Caco-2 (cell line): ENCODE data around the gene SSBP1. TPM values are rescaled to one million over a fixed set of nuclear protein-coding genes. Genes with fewer than 3 reads are reported as not detected.
A peak's percentile ranks its signal among the peaks of the same experiment; 100 is the strongest.

ENCODE experiments used
- BruUV-seq: library from RNA; stranded (reverse); fragments of 400-500 nt; replicated peaks from 2 replicates; lab custom pipeline; 2021; lab: Mats Ljungman, UMichigan
- CTCF ChIA-PET: fragments of 300-600 bp; sonication (Branson Sonifier 250); formaldehyde crosslinking; loops from one replicate; lab custom pipeline; 2022; ENCODE audit warnings: antibody characterized with exemption; lab: Charles Lee
- POLR2A ChIA-PET: fragments of 300-600 bp; sonication (Branson Sonifier 250); formaldehyde crosslinking; loops from one replicate; lab custom pipeline; 2022; ENCODE audit warnings: antibody characterized with exemption; lab: Charles Lee
- DNase-seq, 2 experiments: peaks; one replicate each; pipeline versions ENCODE4 v3.0.0 to v3.0.0-alpha.2; 2020 to 2022
- H3K27me3 ChIP-seq: replicated peaks from 2 replicates; pipeline ENCODE4 v1.6.0; 2011; ENCODE audit warnings: low read length; ENCODE audit not compliant: control insufficient read depth, insufficient read depth
- H3K36me3 ChIP-seq: 2 replicates; pipeline ENCODE4 v1.5.1; 2011; ENCODE audit warnings: low read length; ENCODE audit not compliant: control insufficient read depth, insufficient read depth
- H3K4me1 ChIP-seq: fragments of 250-450 bp; sonication (Bioruptor Pico); 2 replicates; pipeline ENCODE4 v1.5.1; 2020; ENCODE audit warnings: mild to moderate bottlenecking
- H3K4me3 ChIP-seq: 2 replicates; pipeline ENCODE4 v1.5.1; 2011; ENCODE audit warnings: low read depth, mild to moderate bottlenecking, control low read depth, low read length
- H3K9me3 ChIP-seq: fragments of 250-450 bp; sonication (Bioruptor Pico); 2 replicates; pipeline ENCODE4 v1.5.1; 2020; ENCODE audit warnings: mild to moderate bottlenecking, moderate library complexity
- H3K27ac Mint-ChIP-seq: one replicate; pipeline ENCODE4 v1.8.0; 2022; ENCODE audit warnings: mixed read lengths; ENCODE audit not compliant: unreplicated experiment
- H3K27me3 Mint-ChIP-seq: one replicate; pipeline ENCODE4 v1.8.0; 2022; ENCODE audit warnings: mixed read lengths; ENCODE audit not compliant: insufficient read depth, unreplicated experiment
- H3K36me3 Mint-ChIP-seq: one replicate; pipeline ENCODE4 v1.8.0; 2022; ENCODE audit warnings: mild to moderate bottlenecking, mixed read lengths; ENCODE audit not compliant: insufficient read depth, unreplicated experiment
- H3K4me1 Mint-ChIP-seq: one replicate; pipeline ENCODE4 v1.8.0; 2022; ENCODE audit warnings: low read depth, mixed read lengths; ENCODE audit not compliant: unreplicated experiment
- H3K4me3 Mint-ChIP-seq: one replicate; pipeline ENCODE4 v1.8.0; 2022; ENCODE audit warnings: mild to moderate bottlenecking, moderate library complexity, mixed read lengths; ENCODE audit not compliant: unreplicated experiment
- H3K9me3 Mint-ChIP-seq: one replicate; pipeline ENCODE4 v1.8.0; 2022; ENCODE audit warnings: mixed read lengths; ENCODE audit not compliant: unreplicated experiment
- intact Hi-C: fragments of 100-400 bp; cut with micrococcal nuclease; formaldehyde crosslinking; loops from one replicate; pipeline ENCODE4 v1.10.0; 2022; ENCODE audit not compliant: unreplicated experiment
- total RNA-seq: library from RNA; stranded (reverse); gene quantifications from 2 replicates; pipeline ENCODE4 v1.2.3, GENCODE V29; 2022
- TF ChIP-seq, protein P1 (sequence below), 2 experiments: fragments of 200-600 bp in 1 of 2; IDR thresholded peaks; 1 replicate in 1 of 2; 2 replicates in 1 of 2; pipeline versions ENCODE4 v1.5.1 to v1.8.0; 2011 to 2022; ENCODE audit warnings: antibody characterized with exemption in 1 of 2, control low read depth in 1 of 2, inconsistent platforms in 1 of 2, low read depth in 1 of 2, low read length in 1 of 2, mild to moderate bottlenecking in 1 of 2, moderate library complexity in 1 of 2; ENCODE audit not compliant: insufficient read depth in 1 of 2, severe bottlenecking in 1 of 2, unreplicated experiment in 1 of 2

The SSBP1 gene
- total RNA-seq, 1 experiment from 2014 or later, result 199 TPM

DNA sequence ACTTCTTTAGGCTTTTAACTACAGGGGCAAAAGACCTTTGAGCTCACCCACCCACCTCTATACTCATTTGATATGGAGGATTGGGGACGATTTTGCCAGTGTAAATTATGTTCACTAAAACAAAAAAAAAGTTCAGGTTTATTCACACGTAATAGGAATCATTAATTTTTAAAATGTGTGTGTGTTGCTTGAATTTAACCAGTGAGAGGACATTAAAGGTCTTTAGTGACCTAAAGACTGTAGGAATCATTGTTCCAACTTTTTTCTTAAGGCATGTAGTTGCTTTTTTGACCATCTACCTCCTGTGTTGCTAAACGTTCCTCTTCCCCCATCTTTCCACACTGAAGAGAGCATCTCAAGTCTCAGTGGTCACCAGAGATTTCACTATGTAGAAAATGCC lies 1.1 kb downstream of the SSBP1 start:
- Mint-ChIP-seq H3K4me1 (peaks cover 24% of the 10 kb centered on the region), H3K4me3 (peak overlapping the region; percentile 87), H3K27me3 (no peaks in the 10 kb centered on the region), H3K27ac (peak overlapping the region; percentile 59), H3K36me3 (peaks cover 53% of the 10 kb centered on the region), H3K9me3 (no peaks in the 10 kb centered on the region)
- TF ChIP-seq, protein P1, sequence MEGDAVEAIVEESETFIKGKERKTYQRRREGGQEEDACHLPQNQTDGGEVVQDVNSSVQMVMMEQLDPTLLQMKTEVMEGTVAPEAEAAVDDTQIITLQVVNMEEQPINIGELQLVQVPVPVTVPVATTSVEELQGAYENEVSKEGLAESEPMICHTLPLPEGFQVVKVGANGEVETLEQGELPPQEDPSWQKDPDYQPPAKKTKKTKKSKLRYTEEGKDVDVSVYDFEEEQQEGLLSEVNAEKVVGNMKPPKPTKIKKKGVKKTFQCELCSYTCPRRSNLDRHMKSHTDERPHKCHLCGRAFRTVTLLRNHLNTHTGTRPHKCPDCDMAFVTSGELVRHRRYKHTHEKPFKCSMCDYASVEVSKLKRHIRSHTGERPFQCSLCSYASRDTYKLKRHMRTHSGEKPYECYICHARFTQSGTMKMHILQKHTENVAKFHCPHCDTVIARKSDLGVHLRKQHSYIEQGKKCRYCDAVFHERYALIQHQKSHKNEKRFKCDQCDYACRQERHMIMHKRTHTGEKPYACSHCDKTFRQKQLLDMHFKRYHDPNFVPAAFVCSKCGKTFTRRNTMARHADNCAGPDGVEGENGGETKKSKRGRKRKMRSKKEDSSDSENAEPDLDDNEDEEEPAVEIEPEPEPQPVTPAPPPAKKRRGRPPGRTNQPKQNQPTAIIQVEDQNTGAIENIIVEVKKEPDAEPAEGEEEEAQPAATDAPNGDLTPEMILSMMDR (IDR thresholded peaks at IDR 0.05; ENCODE audit: insufficient read depth in 1 of 2, low read depth in 1 of 2, low read length in 1 of 2, severe bottlenecking in 1 of 2, unreplicated experiment in 1 of 2), result no peak
- intact Hi-C loops, result loop anchor here (2.0 to 5.0 kb wide), 2 partner anchors 36 to 448 kb away; partner anchors contain the start of gene DENND11
- Histone ChIP-seq H3K4me3 (peak overlapping the region; percentile 87), H3K9me3 (no peaks in the 10 kb centered on the region), H3K4me1 (0 out of 2 replicates have a peak, but pooled peaks cover 5% of the 10 kb centered on the region), H3K27me3 (no peaks in the 10 kb centered on the region), H3K36me3 (peaks cover 3% of the 10 kb centered on the region)
- BruUV-seq, result no TSS peak
- ChIA-PET POLR2A (no interaction called here), CTCF (interaction anchor here (1.6 to 3.9 kb wide), 2 partner anchors 38 to 84 kb away, joined by 7 to 65 read pairs; no protein-coding TSS in a partner anchor)
- DNase-seq, result no peak

DNA sequence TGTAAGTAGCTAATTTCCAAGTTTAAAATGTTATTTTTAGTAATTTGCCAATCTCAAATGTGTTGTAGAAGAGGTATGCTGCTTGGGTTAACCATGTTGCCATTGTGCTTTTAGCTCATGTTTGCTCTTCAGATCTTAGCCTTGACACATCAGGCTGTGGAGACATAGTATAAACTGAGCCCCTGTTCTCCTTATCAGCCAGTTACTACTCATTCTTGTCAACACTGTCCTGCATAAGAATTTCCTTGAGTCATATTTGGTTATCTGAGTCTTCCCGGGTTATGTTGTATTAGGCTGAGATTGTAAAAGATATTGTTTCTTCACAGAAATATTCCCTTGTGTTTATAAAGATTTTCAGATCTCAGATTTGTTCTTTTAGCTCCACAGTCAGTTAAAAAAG lies 4.1 kb downstream of the SSBP1 start:
- ChIA-PET CTCF (interaction anchor here (1.0 kb wide), 1 partner anchor 44 kb away, joined by 5 read pairs; no protein-coding TSS in a partner anchor), POLR2A (no interaction called here)
- H3K9me3 Mint-ChIP-seq, result no peaks in the 10 kb centered on the region
- TF ChIP-seq, protein P1 (IDR thresholded peaks at IDR 0.05; ENCODE audit: insufficient read depth in 1 of 2, low read depth in 1 of 2, low read length in 1 of 2, severe bottlenecking in 1 of 2, unreplicated experiment in 1 of 2), result no peak
- DNase-seq, result no peak
- H3K4me1 Mint-ChIP-seq, result peaks cover 24% of the 10 kb centered on the region
- Histone ChIP-seq H3K4me1 (0 out of 2 replicates have a peak, but pooled peaks cover 5% of the 10 kb centered on the region), H3K9me3 (no peaks in the 10 kb centered on the region), H3K36me3 (peaks cover 5% of the 10 kb centered on the region), H3K4me3 (no peak overlapping the region), H3K27me3 (no peaks in the 10 kb centered on the region)
- H3K27ac Mint-ChIP-seq, result no peak overlapping the region
- H3K36me3 Mint-ChIP-seq, result peaks cover 74% of the 10 kb centered on the region
- H3K4me3 Mint-ChIP-seq, result no peak overlapping the region
- no peaks in the 10 kb centered on the region for H3K27me3 Mint-ChIP-seq
- intact Hi-C loops, result no loop called here
- no TSS peak for BruUV-seq

DNA sequence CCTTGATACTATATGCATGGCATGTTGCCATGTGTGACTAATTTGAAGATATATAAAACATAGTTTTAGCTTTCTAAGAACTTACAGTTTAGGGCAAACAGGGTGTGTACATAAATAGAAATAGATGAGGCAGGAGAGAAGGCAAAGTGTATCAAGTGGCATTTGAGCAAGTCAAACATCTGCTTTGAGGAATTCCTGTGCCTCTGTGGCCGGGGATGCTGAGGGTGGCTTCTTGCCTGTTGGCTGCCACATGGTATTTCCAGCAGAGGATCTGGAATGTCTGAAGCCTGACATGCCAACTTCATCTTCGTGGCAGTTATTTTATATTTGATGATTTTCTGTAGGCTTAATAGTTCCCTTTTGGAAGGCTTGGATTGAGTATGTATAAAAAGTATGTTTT lies 6.0 kb downstream of the SSBP1 start:
- H3K27ac Mint-ChIP-seq, result no peak overlapping the region
- CTCF ChIA-PET, result no interaction called here
- BruUV-seq, result no TSS peak
- H3K36me3 ChIP-seq, result peaks cover 6% of the 10 kb centered on the region
- H3K4me1 ChIP-seq, result 0 out of 2 replicates have a peak, but pooled peaks cover 5% of the 10 kb centered on the region
- no peaks in the 10 kb centered on the region for H3K27me3 Mint-ChIP-seq
- no peak for DNase-seq
- peaks cover 24% of the 10 kb centered on the region for H3K4me1 Mint-ChIP-seq
- POLR2A ChIA-PET, result no interaction called here
- no peak overlapping the region for H3K4me3 ChIP-seq
- intact Hi-C loops, result no loop called here
- TF ChIP-seq, protein P1 (IDR thresholded peaks at IDR 0.05; ENCODE audit: insufficient read depth in 1 of 2, low read depth in 1 of 2, low read length in 1 of 2, severe bottlenecking in 1 of 2, unreplicated experiment in 1 of 2), result no peak
- H3K27me3 ChIP-seq, result no peaks in the 10 kb centered on the region
- no peak overlapping the region for H3K4me3 Mint-ChIP-seq
- H3K9me3 Mint-ChIP-seq, result no peaks in the 10 kb centered on the region
- H3K9me3 ChIP-seq, result no peaks in the 10 kb centered on the region
- peaks cover 69% of the 10 kb centered on the region for H3K36me3 Mint-ChIP-seq
